ENCODE results near the gene BNC2.

The BNC2 gene

DNA sequence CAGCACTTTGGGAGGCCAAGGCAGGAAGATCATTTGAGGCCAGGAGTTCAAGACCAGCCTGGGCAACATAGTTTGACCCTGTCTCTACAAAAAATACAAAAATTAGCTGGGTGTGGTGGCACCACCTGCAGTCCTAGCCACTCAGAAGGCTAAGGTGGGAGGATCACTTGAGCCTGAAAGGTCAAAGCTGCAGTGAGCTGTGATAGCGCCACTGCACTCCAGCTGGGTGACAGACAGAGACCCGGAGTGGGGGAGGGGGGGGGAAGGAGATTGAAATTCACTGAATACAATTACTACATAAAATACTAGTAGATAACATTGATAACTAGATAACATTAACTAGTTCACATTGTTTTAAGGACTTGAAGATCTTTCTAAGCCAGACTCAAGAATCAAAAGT, 345.6 kb downstream of the BNC2 start:
- H3K4me3 ChIP-seq (ENCODE audit: low read depth, low read length) = no peak overlapping the region
- TF ChIP-seq, protein P1, sequence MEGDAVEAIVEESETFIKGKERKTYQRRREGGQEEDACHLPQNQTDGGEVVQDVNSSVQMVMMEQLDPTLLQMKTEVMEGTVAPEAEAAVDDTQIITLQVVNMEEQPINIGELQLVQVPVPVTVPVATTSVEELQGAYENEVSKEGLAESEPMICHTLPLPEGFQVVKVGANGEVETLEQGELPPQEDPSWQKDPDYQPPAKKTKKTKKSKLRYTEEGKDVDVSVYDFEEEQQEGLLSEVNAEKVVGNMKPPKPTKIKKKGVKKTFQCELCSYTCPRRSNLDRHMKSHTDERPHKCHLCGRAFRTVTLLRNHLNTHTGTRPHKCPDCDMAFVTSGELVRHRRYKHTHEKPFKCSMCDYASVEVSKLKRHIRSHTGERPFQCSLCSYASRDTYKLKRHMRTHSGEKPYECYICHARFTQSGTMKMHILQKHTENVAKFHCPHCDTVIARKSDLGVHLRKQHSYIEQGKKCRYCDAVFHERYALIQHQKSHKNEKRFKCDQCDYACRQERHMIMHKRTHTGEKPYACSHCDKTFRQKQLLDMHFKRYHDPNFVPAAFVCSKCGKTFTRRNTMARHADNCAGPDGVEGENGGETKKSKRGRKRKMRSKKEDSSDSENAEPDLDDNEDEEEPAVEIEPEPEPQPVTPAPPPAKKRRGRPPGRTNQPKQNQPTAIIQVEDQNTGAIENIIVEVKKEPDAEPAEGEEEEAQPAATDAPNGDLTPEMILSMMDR (conservative IDR thresholded peaks at IDR 0.05; ENCODE audit: low read depth, low read length) = no peak
- no peak for DNase-seq (ENCODE audit: low read depth)

DNA sequence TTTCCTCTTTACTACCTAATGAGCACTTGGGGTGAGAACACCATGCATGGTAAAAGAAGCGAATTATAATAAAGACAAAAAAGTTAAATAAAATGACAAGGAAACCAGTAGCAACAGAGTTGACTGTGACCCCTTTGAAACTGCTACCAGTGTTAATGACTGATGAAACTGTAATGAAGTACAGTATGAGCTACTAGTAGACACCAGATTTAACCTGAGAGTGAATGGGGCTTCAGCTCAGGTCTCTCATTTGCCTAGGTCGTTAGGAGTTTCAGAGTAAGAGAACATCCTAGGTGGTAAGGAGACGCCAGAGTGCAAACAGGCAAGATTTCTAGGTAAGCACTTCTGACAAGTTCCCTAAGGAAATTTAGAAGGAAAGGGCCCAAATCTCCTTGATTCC, 346.4 kb downstream of the BNC2 start:
- H3K4me3 ChIP-seq (ENCODE audit: low read depth, low read length) = no peak overlapping the region
- DNase-seq (ENCODE audit: low read depth) = no peak
- TF ChIP-seq, protein P1 (conservative IDR thresholded peaks at IDR 0.05; ENCODE audit: low read depth, low read length) = no peak

GRCh38 chr9:16521868-16522411, 348.5 kb downstream of the BNC2 start:
- peak; percentile 52 for DNase-seq (ENCODE audit: low read depth)
- no peak overlapping the region for H3K4me3 ChIP-seq (ENCODE audit: low read depth, low read length)
- TF ChIP-seq, protein P1 (conservative IDR thresholded peaks at IDR 0.05; ENCODE audit: low read depth, low read length) = no peak

GRCh38 chr9:16519001-16519400, 351.5 kb downstream of the BNC2 start:
- no peak overlapping the region for H3K4me3 ChIP-seq (ENCODE audit: low read depth, low read length)
- TF ChIP-seq, protein P1 (conservative IDR thresholded peaks at IDR 0.05; ENCODE audit: low read depth, low read length) = no peak
- no peak for DNase-seq (ENCODE audit: low read depth)

- TF ChIP-seq, protein P1 (conservative IDR thresholded peaks at IDR 0.05; ENCODE audit: low read depth, low read length) = no peak
- H3K4me3 ChIP-seq (ENCODE audit: low read depth, low read length) = no peak overlapping the region
- DNase-seq (ENCODE audit: low read depth) = peak; percentile 74
Measured at GRCh38 chr9:16516891-16517290, 353.6 kb downstream of the BNC2 start.

DNA sequence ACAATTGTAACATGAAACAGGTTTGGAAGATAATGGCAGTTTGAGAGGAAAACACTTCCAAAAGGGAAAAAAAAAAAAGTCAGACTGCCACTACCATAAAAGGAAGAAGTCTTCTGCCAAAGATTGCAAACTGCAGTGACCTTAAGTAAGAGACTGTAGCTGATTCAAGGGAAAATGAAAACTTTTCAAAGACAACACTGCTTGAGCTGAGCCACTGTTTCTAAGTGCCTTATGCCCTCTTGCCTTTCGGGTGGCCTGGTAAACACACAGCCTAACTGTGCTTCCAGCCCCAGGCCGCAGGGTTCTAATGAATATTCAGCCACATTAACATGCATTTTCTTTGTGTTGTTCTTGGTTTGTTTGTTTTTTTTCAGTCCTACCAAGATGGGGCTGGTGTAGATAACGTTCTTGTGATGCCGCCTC, 354.6 kb downstream of the BNC2 start:
- DNase-seq (ENCODE audit: low read depth) = peak; percentile 91
- no peak overlapping the region for H3K4me3 ChIP-seq (ENCODE audit: low read depth, low read length)
- TF ChIP-seq, protein P1 (conservative IDR thresholded peaks at IDR 0.05; ENCODE audit: low read depth, low read length) = no peak

GRCh38 chr9:16515207-16515606, 355.3 kb downstream of the BNC2 start:
- no peak overlapping the region for H3K4me3 ChIP-seq (ENCODE audit: low read depth, low read length)
- no peak for DNase-seq (ENCODE audit: low read depth)
- TF ChIP-seq, protein P1 (conservative IDR thresholded peaks at IDR 0.05; ENCODE audit: low read depth, low read length) = no peak

All from choroid plexus epithelial cell (primary cell).